ENCODE data around the gene MEOX1.

GRCh38 chr17:43696891-43697290 is 35.2 kb upstream of the MEOX1 start:
- TF ChIP-seq FOXM1 (IDR thresholded peaks at IDR 0.05; ENCODE audit: borderline replicate concordance, low read depth) (no peak), YY1 (IDR thresholded peaks at IDR 0.05; ENCODE audit: low read depth) (no peak), RAD21 (IDR thresholded peaks at IDR 0.05; ENCODE audit: low read depth) (no peak), EP300 (IDR thresholded peaks at IDR 0.05; ENCODE audit: borderline replicate concordance) (no peak), REST (IDR thresholded peaks at IDR 0.05; ENCODE audit: low read depth) (no peak), ZBTB7A (IDR thresholded peaks at IDR 0.05; ENCODE audit: low read depth) (no peak), EGR1 (IDR thresholded peaks at IDR 0.05) (no peak), CREB1 (IDR thresholded peaks at IDR 0.05; ENCODE audit: low read depth) (no peak), TCF12 (IDR thresholded peaks at IDR 0.05; ENCODE audit: low read depth) (no peak), CEBPB (IDR thresholded peaks at IDR 0.05) (no peak)
- TF ChIP-seq, protein P1, sequence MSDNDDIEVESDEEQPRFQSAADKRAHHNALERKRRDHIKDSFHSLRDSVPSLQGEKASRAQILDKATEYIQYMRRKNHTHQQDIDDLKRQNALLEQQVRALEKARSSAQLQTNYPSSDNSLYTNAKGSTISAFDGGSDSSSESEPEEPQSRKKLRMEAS (IDR thresholded peaks at IDR 0.05) = no peak
